Measurements from ENCODE around the gene ZACN.
"Not testable (repeated sequence)": the region's sequence is repeated elsewhere in the genome, so short reads cannot be mapped to it uniquely, and the experiment has no call there.

The ZACN gene

GRCh38 chr17:76056882-76057281, 22.1 kb upstream of the ZACN start:
- DNase-seq = no peak

GRCh38 chr17:76058264-76058663, 20.7 kb upstream of the ZACN start:
- not testable (repeated sequence) for DNase-seq

GRCh38 chr17:76063875-76064546, 15.0 kb upstream of the ZACN start:
- DNase-seq = no peak

- no peak for DNase-seq
Measured at GRCh38 chr17:76065775-76066174, 13.2 kb upstream of the ZACN start.

- DNase-seq = no peak
Measured at GRCh38 chr17:76071531-76072147, 7.3 kb upstream of the ZACN start.

- DNase-seq = peak; percentile 88
Measured at GRCh38 chr17:76072148-76072858, 6.7 kb upstream of the ZACN start, which contains the start of gene SRP68. SRP68 (minus strand) TSS chr17:76072517; CDS start chr17:76072491, 26 bp downstream.

GRCh38 chr17:76074390-76075363, 4.3 kb upstream of the ZACN start, which contains the start of gene GALR2:
GALR2 (plus strand) TSS chr17:76074781; CDS start chr17:76074884, 103 bp downstream.
- no peak for DNase-seq

GRCh38 chr17:76075364-76076145, 3.4 kb upstream of the ZACN start:
- no peak for DNase-seq

- no peak for DNase-seq
Measured at GRCh38 chr17:76076146-76076764, 2.7 kb upstream of the ZACN start.

GRCh38 chr17:76076765-76077583, 2.0 kb upstream of the ZACN start:
- DNase-seq = no peak

GRCh38 chr17:76077584-76078110, 1.3 kb upstream of the ZACN start:
- DNase-seq = no peak

GRCh38 chr17:76078370-76078769, 612 bp upstream of the ZACN start:
- DNase-seq = not testable (repeated sequence)

GRCh38 chr17:76079535-76079955, 563 bp downstream of the ZACN start:
- DNase-seq = no peak

GRCh38 chr17:76079956-76080767, 1.2 kb downstream of the ZACN start:
- peak; percentile 5 for DNase-seq

GRCh38 chr17:76080768-76081287, 1.8 kb downstream of the ZACN start:
- DNase-seq = no peak

- DNase-seq = no peak
Measured at GRCh38 chr17:76081295-76082210, 2.6 kb downstream of the ZACN start.

GRCh38 chr17:76082326-76083251, 3.6 kb downstream of the ZACN start:
- DNase-seq = no peak
